ENCODE measurements around the gene APH1A.
"Not testable (repeated sequence)": the region's sequence is repeated elsewhere in the genome, so short reads cannot be mapped to it uniquely, and the experiment has no call there.

APH1A gene

GRCh38 chr1:150268705-150269403 is at the start of gene APH1A:
Gene APH1A (minus strand): TSS chr1:150269016. CDS start chr1:150268810, 206 bp downstream.
- peak; percentile 94 to 95 for DNase-seq

DNA sequence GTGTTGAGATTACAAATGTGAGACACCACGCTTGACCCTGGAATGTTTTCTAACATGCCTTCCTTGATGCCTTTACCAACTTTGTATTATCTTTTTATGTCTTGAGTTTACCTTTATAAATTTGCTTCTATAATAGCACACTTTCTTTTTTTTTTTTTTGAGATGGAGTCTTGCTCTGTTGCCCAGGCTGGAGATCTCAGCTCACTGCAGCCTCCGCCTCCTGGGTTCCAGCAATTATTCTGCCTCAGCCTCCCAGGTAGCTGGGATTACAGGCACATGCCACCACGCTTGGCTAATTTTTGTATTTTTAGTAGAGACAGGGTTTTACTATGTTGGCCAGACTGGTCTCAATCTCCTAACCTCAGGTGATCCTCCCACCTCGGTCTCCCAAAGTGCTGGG is 45.9 kb upstream of the APH1A start:
- DNase-seq: not testable (repeated sequence)

GRCh38 chr1:150311762-150312161 is 42.9 kb upstream of the APH1A start:
- no peak for DNase-seq

- DNase-seq: no peak
Observed at GRCh38 chr1:150309758-150310508, 41.1 kb upstream of the APH1A start.

DNA sequence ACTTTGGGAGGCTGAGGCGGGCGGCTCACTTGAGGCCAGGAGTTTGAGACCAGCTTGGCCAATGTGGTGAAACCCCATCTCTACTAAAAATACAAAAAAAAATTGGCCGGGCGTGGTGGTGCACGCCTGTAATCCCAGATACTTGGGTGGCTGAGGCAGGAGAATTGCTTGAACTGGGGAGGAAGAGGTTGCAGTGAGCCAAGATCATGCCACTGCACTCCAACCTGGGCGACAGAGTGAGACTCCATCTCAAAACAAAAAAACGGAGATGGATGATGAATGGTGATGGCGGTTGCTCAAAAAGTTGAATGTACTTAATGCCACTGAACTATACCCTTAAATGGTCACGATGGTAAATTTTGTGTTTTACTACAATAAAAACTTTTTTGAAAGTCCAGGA is 39.8 kb upstream of the APH1A start:
- DNase-seq: not testable (repeated sequence)

DNA sequence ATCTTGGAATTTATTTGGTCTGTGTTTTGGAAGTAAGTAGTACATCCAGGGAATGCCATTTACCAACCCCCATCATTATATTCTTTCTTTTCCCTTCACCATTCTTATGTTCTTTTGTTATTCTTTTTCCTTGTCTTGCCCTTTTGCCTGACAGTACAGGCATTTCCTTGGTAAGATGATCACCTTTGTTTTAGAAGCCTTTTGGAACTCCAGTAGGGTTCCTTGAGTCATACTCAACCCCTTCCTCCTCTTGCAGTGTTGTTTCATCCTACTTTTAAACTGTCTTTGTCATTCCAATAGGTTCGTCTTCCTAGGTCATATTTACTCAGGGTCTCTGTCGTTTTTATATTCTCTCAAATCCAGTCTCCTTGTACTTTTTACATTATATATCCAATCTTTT is 34.1 kb upstream of the APH1A start:
- DNase-seq: no peak

GRCh38 chr1:150302338-150302737 is 33.5 kb upstream of the APH1A start:
- no peak for DNase-seq

DNA sequence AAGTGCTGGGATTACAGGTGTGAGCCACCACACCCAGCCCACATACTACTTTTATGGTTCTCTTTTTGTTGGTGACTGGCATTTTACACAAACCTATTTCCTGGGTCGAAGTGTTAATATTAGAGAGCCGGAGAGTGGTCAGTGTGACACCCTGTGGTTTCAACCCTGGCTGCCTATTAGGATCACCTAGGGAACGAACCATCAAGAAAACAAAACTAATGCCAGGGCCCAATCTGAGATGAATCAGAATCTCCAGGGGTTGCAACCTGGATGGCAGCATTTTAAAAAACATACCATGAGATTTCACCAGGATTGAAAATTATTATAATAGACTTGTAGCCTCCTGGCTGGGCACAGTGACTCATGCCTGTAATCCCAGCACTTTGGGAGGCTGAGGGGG is 30.9 kb upstream of the APH1A start:
- DNase-seq: no peak

DNA sequence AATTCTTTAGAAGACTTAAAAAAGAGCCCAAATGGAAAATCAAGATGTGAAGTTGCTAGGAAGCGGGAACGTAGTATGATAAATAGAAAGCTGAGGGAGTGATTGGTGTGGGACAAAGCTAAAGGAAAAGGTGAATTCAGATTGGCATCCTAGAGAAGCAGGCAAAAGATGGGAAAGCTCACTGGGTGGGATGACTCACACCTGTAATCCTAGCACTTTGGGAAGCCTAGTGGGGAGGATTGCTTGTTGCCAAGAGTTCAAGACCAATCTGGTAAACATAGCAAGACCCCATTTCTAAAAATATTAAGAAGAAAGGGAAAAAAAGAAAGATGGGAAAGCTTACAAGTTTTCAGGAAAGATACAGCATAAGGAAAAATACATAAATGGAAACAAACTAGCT is 26.7 kb upstream of the APH1A start:
- DNase-seq: no peak

GRCh38 chr1:150293433-150294253 is 24.8 kb upstream of the APH1A start, which contains the start of gene MRPS21:
Gene MRPS21 (plus strand): TSS chr1:150293861. CDS start chr1:150294367, 506 bp downstream.
- DNase-seq: peak; percentile 94

- no peak for DNase-seq
Observed at GRCh38 chr1:150288822-150289221, 20.0 kb upstream of the APH1A start.

DNA sequence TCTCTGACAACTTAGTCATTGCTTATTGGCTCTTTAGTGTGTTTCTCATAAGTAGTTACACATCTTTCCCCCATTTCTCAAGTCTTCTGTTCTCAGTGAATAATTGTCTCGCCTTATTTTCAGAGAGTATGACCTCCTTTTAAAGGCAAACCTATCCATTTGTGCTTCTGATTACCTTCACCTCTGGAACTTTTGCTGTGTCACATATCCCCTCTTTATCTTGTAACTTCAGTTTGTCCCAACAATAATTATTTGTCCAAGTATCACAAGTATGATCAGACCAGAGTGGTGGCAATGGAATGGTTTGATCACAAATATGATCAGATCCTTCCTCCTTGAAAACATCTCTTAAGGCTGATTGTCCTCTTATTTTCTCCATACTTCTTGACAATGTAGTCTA is 19.6 kb upstream of the APH1A start:
- no peak for DNase-seq

- no peak for DNase-seq
Observed at GRCh38 chr1:150283260-150283659, 14.4 kb upstream of the APH1A start.

DNA sequence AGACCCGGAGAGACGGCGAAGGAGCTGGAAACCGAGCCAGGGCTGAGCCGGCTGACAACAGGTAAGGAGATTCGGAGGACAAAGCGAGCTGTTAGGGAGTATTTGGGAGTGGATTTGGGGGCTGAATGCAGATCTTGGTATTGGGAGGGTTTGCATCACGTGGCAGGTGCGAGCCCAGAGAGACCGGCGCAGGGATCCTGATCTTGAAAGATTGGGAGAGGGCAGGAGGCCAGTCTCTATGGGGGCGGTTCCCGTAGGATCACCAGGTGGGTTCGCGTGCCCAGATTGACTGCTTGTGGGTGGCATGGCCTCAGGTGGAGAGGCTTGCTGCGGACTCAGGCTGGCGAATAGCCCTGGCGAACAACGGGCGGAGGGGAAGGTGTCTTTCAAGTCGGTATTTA is 13.7 kb upstream of the APH1A start:
- no peak for DNase-seq

DNA sequence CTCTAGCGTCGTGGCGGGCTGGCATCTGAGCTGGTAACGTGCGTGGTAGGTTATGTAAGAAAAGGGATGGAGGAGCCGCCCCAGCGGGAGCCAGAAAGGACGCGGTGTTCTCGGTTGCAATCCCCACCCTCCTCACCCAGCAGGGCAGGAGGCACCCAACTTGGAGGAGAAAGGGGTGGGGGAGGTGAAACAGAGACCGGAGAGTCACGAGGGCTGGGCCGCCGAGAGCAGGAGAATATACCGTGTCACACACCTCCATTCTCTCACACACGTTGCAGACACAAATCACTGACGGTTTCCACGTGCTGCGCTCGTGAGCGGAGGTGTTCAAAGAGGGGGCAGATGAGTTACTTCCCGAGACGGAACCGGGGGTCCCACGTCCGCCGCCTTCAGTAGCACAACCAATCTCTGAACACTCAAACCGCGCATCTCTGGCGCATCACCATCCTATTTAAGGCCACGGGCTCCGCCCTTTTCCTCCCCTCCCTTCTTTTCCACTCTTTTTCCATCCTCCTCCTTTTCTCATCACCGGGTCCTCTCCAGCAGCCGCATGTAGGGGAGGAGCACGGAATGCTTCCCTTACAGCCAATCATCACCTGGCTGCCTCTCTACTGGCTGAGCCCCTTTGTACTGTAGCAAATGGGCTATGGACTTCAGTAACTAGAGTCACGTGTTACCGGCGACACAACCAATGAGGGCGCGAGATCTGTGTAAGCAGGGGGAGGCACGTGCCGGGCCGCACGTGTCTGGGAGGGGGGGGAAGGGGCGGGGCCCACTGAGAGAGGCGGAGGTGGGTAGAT is 13.1 kb upstream of the APH1A start, which contains the start of gene CIART:
Gene CIART, plus strand, starts transcription at position 797 of the 800 bp plus-strand sequence. CDS start 714 bp downstream, outside the sequence.
- DNase-seq: peak; percentile 92 to 93

- DNase-seq: peak; percentile 70 to 78
Observed at GRCh38 chr1:150281221-150281757, 12.5 kb upstream of the APH1A start.

- no peak for DNase-seq
Observed at GRCh38 chr1:150280138-150280707, 11.4 kb upstream of the APH1A start.

GRCh38 chr1:150273311-150273710 is 4.5 kb upstream of the APH1A start:
- DNase-seq: no peak

- no peak for DNase-seq
Observed at GRCh38 chr1:150271291-150271959, 2.6 kb upstream of the APH1A start.

DNA sequence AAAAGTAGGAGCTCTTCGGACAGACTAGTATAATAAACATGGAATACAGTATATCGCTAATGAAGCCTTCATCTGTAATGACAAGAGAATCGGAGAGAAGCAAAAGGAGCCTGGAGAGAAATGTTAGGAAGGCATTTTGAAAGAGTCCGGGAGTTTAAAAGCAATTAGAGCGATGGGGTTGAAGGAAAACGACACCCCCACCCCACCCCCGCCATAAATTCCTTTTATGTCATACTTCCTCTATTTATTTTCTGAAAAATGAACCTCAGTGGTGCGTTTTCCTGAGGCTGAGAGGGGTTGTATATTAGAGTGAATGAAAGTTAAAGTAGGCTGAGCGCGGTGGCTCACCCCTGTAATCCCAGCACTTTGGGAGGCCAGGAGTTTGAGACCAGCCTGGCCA is 635 bp upstream of the APH1A start:
- no peak for DNase-seq

DNA sequence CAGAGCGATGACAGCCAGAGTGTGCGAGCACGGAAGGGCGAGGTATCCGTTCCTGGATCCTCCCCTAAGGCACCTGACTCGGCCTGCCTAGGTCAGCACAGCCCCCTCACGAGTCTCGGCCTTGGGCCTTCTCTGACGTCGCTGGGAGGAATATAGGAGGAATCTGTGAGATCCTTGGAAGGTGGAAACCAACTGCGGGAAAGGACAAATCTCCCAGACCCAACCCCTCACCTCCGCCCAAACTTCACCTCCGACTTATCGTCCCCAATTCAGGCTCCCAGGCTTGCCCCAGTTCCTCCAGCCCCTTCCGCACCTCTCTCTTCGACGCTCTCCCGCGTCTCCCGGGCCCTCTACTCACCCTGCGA is 494 bp downstream of the APH1A start:
- DNase-seq: peak; percentile 48 to 65

All from CD4-positive, alpha-beta T cell treated with Interleukin-4 for 1 hour (primary cell).